HTR-8/SVneo (cell line): Measurements from ENCODE around the gene PLAAT5.
A peak's percentile ranks its signal among the peaks of the same experiment; 100 is the strongest.
"Not testable (repeated sequence)": the region's sequence is repeated elsewhere in the genome, so short reads cannot be mapped to it uniquely, and the experiment has no call there.

Experiments
- DNase-seq: peaks from one replicate; pipeline ENCODE4 v3.0.0; 2011; ENCODE audit warnings: low spot score, mixed read lengths; ENCODE audit not compliant: insufficient read length
- FAIRE-seq: peaks from 2 replicates; lab custom pipeline; 2011; peaks lifted over from hg19 to GRCh38; lab: Jason Lieb, UNC

Gene PLAAT5, protein sequence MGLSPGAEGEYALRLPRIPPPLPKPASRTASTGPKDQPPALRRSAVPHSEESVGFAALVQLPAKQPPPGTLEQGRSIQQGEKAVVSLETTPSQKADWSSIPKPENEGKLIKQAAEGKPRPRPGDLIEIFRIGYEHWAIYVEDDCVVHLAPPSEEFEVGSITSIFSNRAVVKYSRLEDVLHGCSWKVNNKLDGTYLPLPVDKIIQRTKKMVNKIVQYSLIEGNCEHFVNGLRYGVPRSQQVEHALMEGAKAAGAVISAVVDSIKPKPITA

DNA sequence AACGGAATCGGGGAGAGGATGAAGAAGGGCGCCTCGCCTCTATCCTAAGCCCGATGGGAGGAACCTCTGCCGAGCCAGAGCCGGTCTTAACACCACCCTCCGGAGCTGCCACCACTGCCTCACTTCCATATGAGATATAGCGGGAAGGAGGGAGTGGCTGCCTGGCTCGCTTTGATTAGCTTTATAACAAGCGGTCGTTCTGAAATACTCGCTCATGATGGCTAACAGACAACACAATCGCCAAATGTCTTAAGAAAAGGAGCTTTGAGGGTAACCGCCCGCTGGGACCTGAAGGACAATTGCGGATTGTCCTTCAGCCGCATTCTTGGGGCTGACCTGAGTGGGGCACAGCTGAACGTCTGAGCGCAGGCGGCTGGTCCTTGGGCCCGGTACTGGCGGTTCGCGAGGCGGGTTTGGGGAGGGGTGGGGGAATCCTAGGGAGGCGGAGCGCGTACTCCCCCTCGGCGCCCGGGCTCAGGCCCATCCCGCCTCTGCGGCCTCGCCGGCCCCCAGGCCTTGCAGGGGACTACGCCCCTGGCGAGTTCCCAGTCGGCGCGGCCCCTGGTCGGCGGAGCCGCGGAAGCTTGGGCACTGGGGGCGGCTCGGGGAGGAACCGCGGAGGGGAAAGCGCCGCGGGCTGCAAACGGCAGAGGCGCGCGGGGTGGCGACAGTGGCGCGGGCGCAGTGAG, at the start of gene PLAAT5:
TSS of gene PLAAT5 (minus strand) at position 617 of the 689 bp plus-strand sequence. CDS start at position 484, 133 bp downstream.
- FAIRE-seq = no peak
- DNase-seq = no peak

DNA sequence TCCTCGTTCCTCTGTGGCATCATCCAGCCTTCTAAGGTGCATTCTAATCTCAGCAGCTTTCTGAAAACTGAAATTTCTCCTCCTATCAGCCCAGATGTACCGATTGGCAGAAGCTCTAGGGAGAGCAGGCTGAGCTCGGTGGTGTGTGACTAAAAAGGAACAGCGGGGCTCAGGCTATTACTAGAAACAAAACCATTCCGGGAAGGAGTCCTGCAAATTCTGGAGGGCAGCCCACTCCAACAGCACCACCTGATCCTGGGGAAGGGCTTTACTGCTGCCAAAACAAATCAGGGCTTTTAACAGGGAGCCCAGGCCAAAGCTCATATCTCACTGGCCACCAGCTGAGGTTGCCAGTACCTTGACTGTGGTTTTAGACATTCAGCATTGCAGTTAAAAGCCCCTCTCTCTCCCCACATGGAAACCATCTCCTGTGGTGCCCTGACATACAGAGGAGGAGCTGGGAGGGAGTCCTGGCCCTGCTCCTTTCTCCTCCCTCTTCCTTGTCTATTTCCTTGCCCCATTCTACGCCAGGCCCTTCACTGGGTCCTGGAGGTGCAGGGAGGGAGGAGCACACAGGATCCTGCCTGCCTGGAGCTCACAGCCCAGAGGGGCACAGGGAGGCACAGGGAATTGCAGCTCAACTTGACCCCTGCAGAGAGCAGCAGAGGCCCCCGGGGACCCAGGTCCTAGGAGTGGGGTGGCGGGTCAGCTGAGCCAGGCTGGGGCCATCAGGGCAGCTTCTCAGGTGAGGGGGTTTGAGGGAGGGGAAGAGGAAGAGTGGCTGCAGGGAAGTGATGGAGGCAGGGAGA, 46.5 kb upstream of the PLAAT5 start:
- no peak for FAIRE-seq
- no peak for DNase-seq

GRCh38 chr11:63536669-63537292, 45.8 kb upstream of the PLAAT5 start, which contains the start of gene PLAAT4:
Gene PLAAT4, plus strand, starts transcription at chr11:63536808. Its CDS starts 61 bp downstream, at chr11:63536869.
- peak; percentile 36 for DNase-seq
- no peak for FAIRE-seq

DNA sequence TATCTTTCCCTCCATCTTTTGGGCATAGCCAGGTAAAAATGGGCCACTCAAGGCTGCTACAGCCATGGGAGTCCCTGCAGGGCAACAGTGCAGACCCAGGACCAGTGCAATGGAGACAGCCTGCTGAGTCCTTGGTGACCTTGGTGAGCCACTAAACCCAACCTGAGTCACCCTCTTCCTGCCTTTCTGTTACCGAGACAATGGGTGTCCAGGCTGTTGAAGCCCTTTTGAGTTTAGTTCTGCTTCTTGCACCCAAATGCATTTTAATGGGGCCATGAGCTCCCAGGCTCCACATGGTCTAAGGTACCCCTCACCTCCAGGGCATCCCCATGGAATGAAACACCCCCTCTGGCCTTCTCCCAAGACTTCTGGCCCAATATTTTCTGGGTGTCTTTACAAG, 44.8 kb upstream of the PLAAT5 start:
- DNase-seq (no peak), FAIRE-seq (no peak)

DNA sequence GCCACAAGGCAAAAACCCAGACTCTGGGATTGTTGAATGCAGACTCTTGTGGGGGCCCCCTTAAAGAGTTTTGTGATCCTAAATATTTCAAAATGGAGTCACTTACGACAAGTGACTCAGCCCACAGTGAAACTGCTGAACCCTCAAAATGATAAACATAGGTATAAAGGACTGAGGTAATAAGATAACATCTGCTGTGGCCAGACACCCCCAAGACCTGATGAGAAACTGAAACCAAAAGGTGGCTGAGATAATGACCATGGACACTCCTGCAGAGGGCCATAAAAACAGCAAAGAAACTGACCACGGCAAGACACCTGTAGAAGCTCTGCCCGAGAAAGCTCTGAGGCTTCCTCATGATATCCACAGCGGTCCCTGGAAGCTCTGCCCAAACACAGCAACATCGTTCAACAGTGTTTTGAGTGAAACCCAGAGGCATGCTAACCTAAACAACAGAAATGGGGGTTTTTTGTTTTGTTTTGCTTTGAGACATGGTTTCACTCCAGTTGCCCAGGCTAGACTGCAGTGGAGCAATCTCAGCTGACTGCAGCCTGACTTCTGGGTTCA, 44.0 kb upstream of the PLAAT5 start:
- no peak for DNase-seq
- FAIRE-seq = no peak

GRCh38 chr11:63534076-63534475, 43.1 kb upstream of the PLAAT5 start:
- DNase-seq = no peak
- no peak for FAIRE-seq

GRCh38 chr11:63532799-63533475, 42.0 kb upstream of the PLAAT5 start:
- no peak for FAIRE-seq

DNA sequence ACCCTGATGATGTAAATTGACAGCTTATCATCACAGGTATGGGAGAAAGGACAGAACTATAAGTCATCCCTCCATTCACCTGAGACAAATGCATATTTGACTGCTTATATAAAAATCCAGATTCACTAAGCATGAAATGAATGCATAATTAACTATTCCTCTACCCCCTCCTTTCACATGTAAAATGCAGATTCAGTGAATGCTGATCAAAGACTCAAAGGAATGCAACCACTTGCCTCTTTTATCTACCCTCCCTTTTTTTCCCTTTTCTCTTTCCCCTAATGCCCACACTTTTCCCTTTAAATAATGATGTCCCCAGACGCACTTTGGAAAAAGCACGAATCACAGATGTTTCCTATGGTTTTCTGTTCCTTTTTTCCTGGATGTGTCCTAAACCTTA, 41.1 kb upstream of the PLAAT5 start:
- DNase-seq (no peak), FAIRE-seq (no peak)

More at GRCh38 chr11:63532799-63533475, 42.0 kb upstream of the PLAAT5 start:
- DNase-seq = no peak

DNA sequence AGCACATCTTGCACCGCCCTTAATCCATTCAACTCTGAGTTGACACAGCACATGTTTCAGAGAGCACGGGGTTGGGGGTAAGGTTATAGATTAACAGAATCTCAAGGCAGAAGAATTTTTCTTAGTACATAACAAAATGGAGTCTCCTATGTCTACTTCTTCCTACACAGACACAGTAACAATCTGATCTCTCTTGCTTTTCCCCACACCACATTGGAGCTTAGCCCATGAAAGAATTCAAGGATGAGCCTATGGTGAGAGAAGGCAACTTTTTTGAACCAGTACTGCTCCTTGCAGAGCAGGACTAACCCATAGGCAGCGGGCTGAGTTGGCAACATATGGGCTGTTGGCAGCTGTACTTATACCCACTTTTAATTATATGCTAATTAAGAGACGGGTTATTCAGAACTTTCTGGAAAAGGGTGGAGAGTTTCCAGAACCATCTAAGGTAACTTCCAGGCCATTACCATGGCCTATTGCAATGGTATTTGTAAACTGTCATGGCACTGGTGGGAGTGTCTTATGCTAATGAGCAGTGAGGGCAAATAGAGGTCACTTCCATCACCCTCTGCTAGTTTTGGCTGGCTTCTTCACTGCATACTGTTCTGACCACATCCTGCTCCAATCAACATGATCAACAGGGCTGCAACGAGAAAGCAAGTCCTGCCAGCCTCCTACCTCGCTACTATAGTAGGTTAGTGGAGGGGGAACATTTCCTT, 40.3 kb upstream of the PLAAT5 start:
- peak; percentile 31 for DNase-seq
- not testable (repeated sequence) for FAIRE-seq

DNA sequence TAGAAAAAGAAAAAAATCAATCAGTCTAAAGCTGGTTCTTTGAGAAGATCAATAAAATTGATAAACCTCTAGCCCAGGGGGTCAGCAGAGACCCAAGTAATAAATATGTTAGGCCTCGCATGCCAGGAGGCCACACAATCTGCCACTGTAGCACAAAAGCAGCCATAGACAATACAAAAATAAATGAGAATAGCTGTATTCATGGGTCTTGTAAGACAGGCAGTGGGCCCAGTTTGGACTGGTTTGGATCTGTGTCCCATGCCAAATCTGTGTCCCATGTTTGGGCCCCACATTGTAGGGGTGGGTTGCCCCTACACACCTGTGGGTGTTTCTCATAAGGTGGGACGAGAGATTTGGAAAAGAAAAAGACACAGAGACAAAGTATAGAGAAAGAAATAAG, 39.1 kb upstream of the PLAAT5 start:
- DNase-seq (no peak), FAIRE-seq (no peak)

DNA sequence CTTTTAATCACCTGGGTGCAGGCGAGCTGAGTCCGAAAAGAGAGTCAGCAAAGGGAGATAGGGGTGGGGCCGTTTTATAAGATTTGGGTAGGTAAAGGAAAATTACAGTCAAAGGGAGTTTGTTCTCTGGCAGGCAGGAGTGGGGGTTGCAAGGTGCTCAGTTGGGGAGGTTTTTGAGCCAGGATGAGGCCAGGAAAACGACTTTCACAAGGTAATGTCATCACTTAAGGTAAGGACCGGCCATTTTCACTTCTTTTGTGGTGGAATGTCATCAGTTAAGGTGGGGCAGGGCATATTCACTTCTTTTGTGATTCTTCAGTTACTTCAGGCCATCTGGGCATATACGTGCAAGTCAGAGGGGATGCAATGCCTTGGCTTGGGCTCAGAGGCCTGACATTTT, 38.4 kb upstream of the PLAAT5 start:
- not testable (repeated sequence) for FAIRE-seq, DNase-seq

DNA sequence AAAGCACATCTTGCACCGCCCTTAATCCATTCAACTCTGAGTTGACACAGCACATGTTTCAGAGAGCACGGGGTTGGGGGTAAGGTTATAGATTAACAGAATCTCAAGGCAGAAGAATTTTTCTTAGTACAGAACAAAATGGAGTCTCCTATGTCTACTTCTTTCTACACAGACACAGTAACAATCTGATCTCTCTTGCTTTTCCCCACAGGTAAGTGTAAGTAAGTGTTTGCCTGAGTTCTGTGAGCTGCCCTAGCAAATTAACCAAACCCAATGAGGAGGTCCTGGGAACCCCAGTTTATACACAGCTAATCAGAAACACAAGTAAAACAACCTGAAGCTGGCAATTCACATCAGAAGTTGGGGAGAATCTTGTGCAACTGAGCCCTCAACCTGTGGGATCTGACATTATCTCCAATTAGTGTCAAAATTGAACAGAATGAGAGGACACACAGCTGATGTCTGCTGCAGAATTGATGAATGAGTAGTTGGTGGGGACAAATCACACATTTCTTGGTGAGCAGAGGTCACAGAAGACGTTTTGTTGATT, 37.8 kb upstream of the PLAAT5 start:
- DNase-seq, FAIRE-seq: not testable (repeated sequence)

DNA sequence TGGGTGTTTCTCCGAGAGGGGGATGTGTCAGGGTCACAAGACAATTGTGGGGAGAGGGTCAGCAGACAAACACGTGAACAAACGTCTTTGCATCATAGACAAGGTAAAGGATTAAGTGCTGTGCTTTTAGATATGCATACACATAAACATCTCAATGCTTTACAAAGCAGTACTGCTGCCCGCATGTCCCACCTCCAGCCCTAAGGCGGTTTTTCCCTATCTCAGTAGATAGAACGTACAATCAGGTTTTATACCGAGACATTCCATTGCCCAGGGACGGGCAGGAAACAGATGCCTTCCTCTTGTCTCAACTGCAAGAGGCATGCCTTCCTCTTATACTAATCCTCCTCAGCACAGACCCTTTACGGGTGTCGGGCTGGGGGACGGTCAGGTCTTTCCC, 37.2 kb upstream of the PLAAT5 start:
- DNase-seq, FAIRE-seq: not testable (repeated sequence)

- FAIRE-seq (no peak), DNase-seq (no peak)
These were observed 36.7 kb upstream of the PLAAT5 start for GRCh38 chr11:63527667-63528066.

DNA sequence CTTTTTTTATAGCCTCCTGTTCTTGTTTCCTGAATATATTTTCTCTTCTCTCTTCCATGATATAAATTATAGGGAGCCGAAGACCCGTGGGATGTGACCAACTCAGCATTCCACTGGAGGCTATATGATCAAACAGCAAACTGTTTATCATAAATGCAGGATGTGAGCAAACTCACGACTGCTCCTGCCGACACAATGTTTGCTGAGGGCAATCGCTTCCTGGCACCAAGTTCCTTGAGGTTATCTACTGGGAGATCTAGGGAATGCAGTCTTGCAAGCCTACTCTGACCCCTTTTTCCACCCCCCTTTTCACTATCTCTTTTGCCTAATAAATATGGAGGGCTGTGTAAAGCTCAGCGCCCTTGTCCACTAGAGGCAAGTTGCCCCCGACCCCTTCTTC, 32.2 kb upstream of the PLAAT5 start:
- DNase-seq (no peak), FAIRE-seq (no peak)

- FAIRE-seq (no peak), DNase-seq (no peak)
These were observed 30.9 kb upstream of the PLAAT5 start for GRCh38 chr11:63521896-63522295.

- FAIRE-seq (no peak), DNase-seq (no peak)
These were observed 29.7 kb upstream of the PLAAT5 start for GRCh38 chr11:63520606-63521170.

DNA sequence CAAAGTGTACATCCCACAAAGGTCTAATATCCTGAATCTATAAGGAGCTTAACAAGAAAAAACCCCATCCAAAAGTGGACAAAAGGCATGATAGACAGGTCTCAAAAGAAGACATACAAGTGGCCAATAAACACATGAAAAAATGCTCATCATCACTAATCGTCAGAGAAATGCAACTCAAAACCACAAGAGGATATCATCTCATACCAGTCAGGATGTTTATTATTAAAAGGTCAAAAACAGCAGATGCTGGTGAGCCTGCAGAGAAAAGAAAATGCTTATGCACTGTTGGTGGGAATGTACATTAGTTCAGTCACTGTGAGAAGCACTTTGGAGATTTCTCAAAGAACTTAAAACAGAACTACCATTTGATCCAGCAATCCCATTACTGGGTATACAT, 27.6 kb upstream of the PLAAT5 start:
- no peak for FAIRE-seq
- DNase-seq = no peak
